Breast epithelium (tissue), 3 donors: Measurements from ENCODE around the gene LPCAT3.

ENCODE experiments used
- CTCF ChIP-seq, 3 donors: fragments of 450-650 bp; IDR thresholded peaks; one replicate each; pipeline ENCODE4 v1.5.1; 2016 to 2017; ENCODE audit warnings: antibody characterized with exemption in 3 of 3, mild to moderate bottlenecking in 3 of 3, moderate library complexity in 3 of 3
- POLR2A ChIP-seq: fragments of 450-650 bp; IDR thresholded peaks from one replicate; pipeline ENCODE4 v1.6.1; 2016; ENCODE audit warnings: antibody characterized with exemption, mild to moderate bottlenecking, moderate library complexity
- POLR2AphosphoS5 ChIP-seq, 3 donors: sonication (generic); formaldehyde crosslinking; IDR thresholded peaks; one replicate each; pipeline ENCODE4 v1.6.1; 2017; ENCODE audit warnings: antibody characterized with exemption in 3 of 3

GRCh38 chr12:6943389-6943721, 74.9 kb downstream of the LPCAT3 start:
- TF ChIP-seq CTCF (IDR thresholded peaks at IDR 0.05) (no peak), POLR2A (no peak), POLR2AphosphoS5 (IDR thresholded peaks at IDR 0.05) (no peak)
